ENCODE results near the gene TNFRSF1B. TPM values are rescaled to one million over a fixed set of nuclear protein-coding genes. Genes with fewer than 3 reads are reported as not detected.

TNFRSF1B gene
- polyA plus RNA-seq, 1 donor (not counting 4 experiments of a cell fraction or from before 2014, with no cell fraction given): 0.04 TPM

DNA sequence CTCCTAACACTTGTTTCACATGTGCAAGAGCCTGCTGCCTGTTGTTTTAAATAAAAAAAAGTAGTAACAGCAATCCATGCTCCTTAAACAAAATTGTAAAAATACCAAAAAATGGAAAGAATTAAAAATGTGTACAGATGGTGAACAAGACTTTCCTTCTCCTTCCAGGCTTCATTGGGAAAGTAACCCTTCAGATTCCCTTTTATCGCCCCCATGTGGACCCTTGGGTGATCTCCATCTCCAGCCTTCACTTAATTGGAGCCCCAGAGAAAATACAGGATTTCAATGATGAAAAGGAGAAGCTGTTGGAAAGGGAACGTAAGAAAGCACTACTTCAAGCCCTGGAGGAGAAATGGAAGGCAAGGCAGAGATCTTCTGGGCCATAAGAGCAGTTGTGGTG lies 77.3 kb downstream of the TNFRSF1B start:
- dilution Hi-C loops (cut with MboI; ENCODE audit: extremely low pct_ligation_motif_present, low sequenced_read_pairs): no loop called here
- no peak overlapping the region for H2AFZ ChIP-seq (ENCODE audit: control insufficient read depth, low read length)
- DNase-seq (ENCODE audit: low read depth, low spot score) (no peak), FAIRE-seq (no peak)
- H3K4me3 ChIP-seq (ENCODE audit: control insufficient read depth in 2 of 3, extremely low read depth in 1 of 3, insufficient read depth in 2 of 3, low read depth in 1 of 3, low read length in 3 of 3): no peak overlapping the region
- H3K4me1 ChIP-seq (ENCODE audit: control insufficient read depth, extremely low read depth, insufficient read depth, low read length): no peaks in the 10 kb centered on the region
- H3K9me1 ChIP-seq (ENCODE audit: control insufficient read depth, extremely low read depth, insufficient read depth, low read length): no peaks in the 10 kb centered on the region
- H3K79me2 ChIP-seq (ENCODE audit: control insufficient read depth, insufficient read depth, low read length): peaks cover 7% of the 10 kb centered on the region
- H3K9me3 ChIP-seq (ENCODE audit: control insufficient read depth, low read depth, low read length): no peaks in the 10 kb centered on the region
- TF ChIP-seq, protein P1, sequence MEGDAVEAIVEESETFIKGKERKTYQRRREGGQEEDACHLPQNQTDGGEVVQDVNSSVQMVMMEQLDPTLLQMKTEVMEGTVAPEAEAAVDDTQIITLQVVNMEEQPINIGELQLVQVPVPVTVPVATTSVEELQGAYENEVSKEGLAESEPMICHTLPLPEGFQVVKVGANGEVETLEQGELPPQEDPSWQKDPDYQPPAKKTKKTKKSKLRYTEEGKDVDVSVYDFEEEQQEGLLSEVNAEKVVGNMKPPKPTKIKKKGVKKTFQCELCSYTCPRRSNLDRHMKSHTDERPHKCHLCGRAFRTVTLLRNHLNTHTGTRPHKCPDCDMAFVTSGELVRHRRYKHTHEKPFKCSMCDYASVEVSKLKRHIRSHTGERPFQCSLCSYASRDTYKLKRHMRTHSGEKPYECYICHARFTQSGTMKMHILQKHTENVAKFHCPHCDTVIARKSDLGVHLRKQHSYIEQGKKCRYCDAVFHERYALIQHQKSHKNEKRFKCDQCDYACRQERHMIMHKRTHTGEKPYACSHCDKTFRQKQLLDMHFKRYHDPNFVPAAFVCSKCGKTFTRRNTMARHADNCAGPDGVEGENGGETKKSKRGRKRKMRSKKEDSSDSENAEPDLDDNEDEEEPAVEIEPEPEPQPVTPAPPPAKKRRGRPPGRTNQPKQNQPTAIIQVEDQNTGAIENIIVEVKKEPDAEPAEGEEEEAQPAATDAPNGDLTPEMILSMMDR (optimal IDR thresholded peaks at IDR 0.05 in 1 of 3, IDR thresholded peaks at IDR 0.05 in 1 of 3, conservative IDR thresholded peaks at IDR 0.05 in 1 of 3; ENCODE audit: extremely low read depth in 1 of 3, insufficient read depth in 2 of 3, low read length in 3 of 3): peak in 2 of 3 experiments; percentile 23 to 41
- TF ChIP-seq EZH2 (IDR thresholded peaks at IDR 0.05; ENCODE audit: low read length): no peak
- H4K20me1 ChIP-seq (ENCODE audit: control insufficient read depth, extremely low read depth, insufficient read depth, low read length): no peaks in the 10 kb centered on the region
- no peak overlapping the region for H3K27ac ChIP-seq (ENCODE audit: control insufficient read depth, insufficient read depth, low read length)
- peaks cover 14 to 25% of the 10 kb centered on the region in 2 experiments for H3K36me3 ChIP-seq (ENCODE audit: control insufficient read depth in 2 of 2, extremely low read depth in 1 of 2, insufficient read depth in 2 of 2, low read length in 2 of 2)
- H3K9ac ChIP-seq (ENCODE audit: control insufficient read depth, extremely low read depth, insufficient read depth, low read length): no peak overlapping the region
- H3K27me3 ChIP-seq (ENCODE audit: control insufficient read depth, extremely low read depth, insufficient read depth, low read length): no peaks in the 10 kb centered on the region
- no peak overlapping the region for H3K4me2 ChIP-seq (ENCODE audit: control insufficient read depth, extremely low read depth, insufficient read depth, low read depth, low read length)

DNA sequence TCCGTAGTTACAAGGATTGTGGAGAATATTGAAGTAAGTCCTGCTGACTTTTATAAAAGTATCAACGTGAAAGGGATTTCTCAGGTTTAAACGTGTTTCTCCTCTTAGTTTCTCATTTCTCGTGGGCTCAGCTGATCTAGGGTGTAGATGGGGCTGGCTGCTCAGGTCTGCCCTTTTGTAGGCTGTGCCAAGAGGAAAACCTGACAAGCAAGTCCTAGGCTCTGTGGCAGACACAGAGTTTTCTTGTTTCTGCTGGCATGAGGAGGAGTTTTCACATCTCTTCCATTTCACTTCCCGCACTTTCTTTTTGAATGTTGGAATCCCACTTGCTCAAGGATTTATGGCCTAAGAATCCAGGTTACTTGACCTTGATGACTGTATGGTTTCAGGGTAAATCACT lies 77.8 kb downstream of the TNFRSF1B start:
- Histone ChIP-seq H3K27ac (ENCODE audit: control insufficient read depth, insufficient read depth, low read length) (no peak overlapping the region), H3K9me1 (ENCODE audit: control insufficient read depth, extremely low read depth, insufficient read depth, low read length) (no peaks in the 10 kb centered on the region), H3K4me3 (ENCODE audit: control insufficient read depth in 2 of 3, extremely low read depth in 1 of 3, insufficient read depth in 2 of 3, low read depth in 1 of 3, low read length in 3 of 3) (no peak overlapping the region), H3K4me1 (ENCODE audit: control insufficient read depth, extremely low read depth, insufficient read depth, low read length) (no peaks in the 10 kb centered on the region), H2AFZ (ENCODE audit: control insufficient read depth, low read length) (no peak overlapping the region), H3K27me3 (ENCODE audit: control insufficient read depth, extremely low read depth, insufficient read depth, low read length) (no peaks in the 10 kb centered on the region), H3K9ac (ENCODE audit: control insufficient read depth, extremely low read depth, insufficient read depth, low read length) (no peak overlapping the region), H3K36me3 (ENCODE audit: control insufficient read depth in 2 of 2, extremely low read depth in 1 of 2, insufficient read depth in 2 of 2, low read length in 2 of 2) (peaks cover 15 to 26% of the 10 kb centered on the region in 2 experiments), H3K79me2 (ENCODE audit: control insufficient read depth, insufficient read depth, low read length) (peaks cover 7% of the 10 kb centered on the region), H3K9me3 (ENCODE audit: control insufficient read depth, low read depth, low read length) (no peaks in the 10 kb centered on the region), H3K4me2 (ENCODE audit: control insufficient read depth, extremely low read depth, insufficient read depth, low read depth, low read length) (no peak overlapping the region), H4K20me1 (ENCODE audit: control insufficient read depth, extremely low read depth, insufficient read depth, low read length) (no peaks in the 10 kb centered on the region)
- dilution Hi-C loops (cut with MboI; ENCODE audit: extremely low pct_ligation_motif_present, low sequenced_read_pairs): no loop called here
- TF ChIP-seq, protein P1 (optimal IDR thresholded peaks at IDR 0.05 in 1 of 3, IDR thresholded peaks at IDR 0.05 in 1 of 3, conservative IDR thresholded peaks at IDR 0.05 in 1 of 3; ENCODE audit: extremely low read depth in 1 of 3, insufficient read depth in 2 of 3, low read length in 3 of 3): no peak
- no peak for TF ChIP-seq EZH2 (IDR thresholded peaks at IDR 0.05; ENCODE audit: low read length)
- FAIRE-seq (no peak), DNase-seq (ENCODE audit: low read depth, low spot score) (no peak)

All from keratinocyte (primary cell).